Mesendoderm (in vitro differentiated cells): Measurements from ENCODE around the gene NETO2.

Source experiments
- DNase-seq: peaks from one replicate; pipeline ENCODE4 v3.0.0; 2013
- H2AK5ac ChIP-seq: 2 replicates; pipeline ENCODE4 v1.6.1; 2013; ENCODE audit warnings: low read length, inconsistent platforms
- H2BK120ac ChIP-seq: 2 replicates; pipeline ENCODE4 v1.6.1; 2013; ENCODE audit warnings: low read depth, mild to moderate bottlenecking, low read length, moderate library complexity, mixed read lengths
- H2BK15ac ChIP-seq: replicated peaks from 2 replicates; pipeline ENCODE4 v1.6.1; 2013; ENCODE audit warnings: low read depth, mild to moderate bottlenecking, moderate library complexity
- H2BK5ac ChIP-seq: 2 replicates; pipeline ENCODE4 v1.6.1; 2013; ENCODE audit warnings: low read length, inconsistent platforms
- H3K18ac ChIP-seq: 2 replicates; pipeline ENCODE4 v1.6.1; 2013; ENCODE audit warnings: mild to moderate bottlenecking, low read length, mixed read lengths
- H3K23ac ChIP-seq: one replicate; pipeline ENCODE4 v1.6.1; 2013; ENCODE audit warnings: low read length
- H3K27ac ChIP-seq: 2 replicates; pipeline ENCODE4 v1.5.1; 2013; ENCODE audit warnings: low read depth, mild to moderate bottlenecking, inconsistent platforms, low read length, moderate library complexity
- H3K27me3 ChIP-seq: 2 replicates; pipeline ENCODE4 v1.6.1; 2013; ENCODE audit warnings: low read length, control low read depth, mild to moderate bottlenecking, inconsistent platforms; ENCODE audit not compliant: insufficient read depth, poor library complexity
- H3K36me3 ChIP-seq: 2 replicates; pipeline ENCODE4 v1.6.1; 2013; ENCODE audit warnings: low read length, inconsistent platforms; ENCODE audit not compliant: control insufficient read depth, insufficient read depth
- H3K4ac ChIP-seq: one replicate; pipeline ENCODE4 v1.6.1; 2013; ENCODE audit warnings: low read depth, mild to moderate bottlenecking, low read length, moderate library complexity
- H3K4me1 ChIP-seq: 2 replicates; pipeline ENCODE4 v1.6.1; 2013; ENCODE audit warnings: low read depth, low read length, inconsistent platforms; ENCODE audit not compliant: control insufficient read depth
- H3K4me2 ChIP-seq: 2 replicates; pipeline ENCODE4 v1.6.1; 2013; ENCODE audit warnings: low read length
- H3K4me3 ChIP-seq: 2 replicates; pipeline ENCODE4 v1.5.1; 2013; ENCODE audit warnings: mild to moderate bottlenecking, low read length
- H3K56ac ChIP-seq: one replicate; pipeline ENCODE4 v1.6.1; 2013; ENCODE audit warnings: low read length
- H3K79me1 ChIP-seq: 2 replicates; pipeline ENCODE4 v1.6.1; 2013; ENCODE audit warnings: low read length, inconsistent platforms
- H3K79me2 ChIP-seq: 2 replicates; pipeline ENCODE4 v1.6.1; 2013; ENCODE audit warnings: mild to moderate bottlenecking, low read length; ENCODE audit not compliant: control insufficient read depth, insufficient read depth
- H3K9ac ChIP-seq: 2 replicates; pipeline ENCODE4 v1.6.1; 2013; ENCODE audit warnings: low read length, inconsistent platforms
- H4K5ac ChIP-seq: one replicate; pipeline ENCODE4 v1.6.1; 2013; ENCODE audit warnings: low read length
- H4K8ac ChIP-seq: one replicate; pipeline ENCODE4 v1.6.1; 2013; ENCODE audit warnings: low read depth, mild to moderate bottlenecking, control low read depth, low read length, moderate library complexity
- WGBS: extraction: QIAGEN DNeasy Blood & Tissue Kit; methylation state at CpG from one replicate; pipeline ENCODE4 v1.1.7; 2013; ENCODE audit warnings: low lambda C conversion rate, missing lambda C conversion rate; ENCODE audit not compliant: insufficient coverage; ENCODE audit errors: extremely low coverage; 5-methylcytosine and 5-hydroxymethylcytosine counted together

NETO2 gene

GRCh38 chr16:47079860-47080259 lies 63.9 kb downstream of the NETO2 start:
- DNase-seq, result no peak
- no peaks in the 10 kb centered on the region for H3K4me1 ChIP-seq
- no peak overlapping the region for H3K56ac ChIP-seq
- no peak overlapping the region for H3K4me2 ChIP-seq
- no peaks in the 10 kb centered on the region for H3K36me3 ChIP-seq
- no peaks in the 10 kb centered on the region for H3K79me1 ChIP-seq
- no CpG with 5 or more reads among the region's 5 CpGs for WGBS
- no peak overlapping the region for H3K18ac ChIP-seq
- H2AK5ac ChIP-seq, result no peak overlapping the region
- no peak overlapping the region for H3K27ac ChIP-seq
- H3K23ac ChIP-seq, result no peak overlapping the region
- H2BK5ac ChIP-seq, result no peak overlapping the region
- no peak overlapping the region for H3K4me3 ChIP-seq
- H4K8ac ChIP-seq, result no peak overlapping the region
- H3K79me2 ChIP-seq, result no peaks in the 10 kb centered on the region
- H3K27me3 ChIP-seq, result no peaks in the 10 kb centered on the region
- H2BK15ac ChIP-seq, result no peak overlapping the region
- H2BK120ac ChIP-seq, result no peak overlapping the region
- no peak overlapping the region for H3K4ac ChIP-seq
- H3K9ac ChIP-seq, result no peak overlapping the region
- H4K5ac ChIP-seq, result no peak overlapping the region

GRCh38 chr16:47073223-47074155 lies 70.3 kb downstream of the NETO2 start:
- Histone ChIP-seq H3K27me3 (no peaks in the 10 kb centered on the region), H2BK15ac (no peak overlapping the region), H3K18ac (no peak overlapping the region), H2AK5ac (no peak overlapping the region), H3K56ac (no peak overlapping the region), H4K5ac (no peak overlapping the region), H4K8ac (no peak overlapping the region), H2BK120ac (no peak overlapping the region), H3K4me2 (no peak overlapping the region), H3K36me3 (no peaks in the 10 kb centered on the region), H3K9ac (no peak overlapping the region), H2BK5ac (no peak overlapping the region), H3K4me1 (no peaks in the 10 kb centered on the region), H3K4me3 (no peak overlapping the region), H3K4ac (no peak overlapping the region), H3K27ac (no peak overlapping the region), H3K79me1 (no peaks in the 10 kb centered on the region), H3K23ac (no peak overlapping the region), H3K79me2 (no peaks in the 10 kb centered on the region)
- WGBS, result no CpG with 5 or more reads among the region's 6 CpGs
- DNase-seq, result no peak

GRCh38 chr16:47072158-47072557 lies 71.6 kb downstream of the NETO2 start:
- no peak overlapping the region for H4K5ac ChIP-seq
- H3K79me2 ChIP-seq, result no peaks in the 10 kb centered on the region
- no peaks in the 10 kb centered on the region for H3K79me1 ChIP-seq
- H2BK5ac ChIP-seq, result no peak overlapping the region
- H3K56ac ChIP-seq, result no peak overlapping the region
- H3K27ac ChIP-seq, result no peak overlapping the region
- no peaks in the 10 kb centered on the region for H3K27me3 ChIP-seq
- no peaks in the 10 kb centered on the region for H3K4me1 ChIP-seq
- H3K18ac ChIP-seq, result no peak overlapping the region
- H4K8ac ChIP-seq, result no peak overlapping the region
- no peak overlapping the region for H3K4me2 ChIP-seq
- H3K4ac ChIP-seq, result no peak overlapping the region
- H3K4me3 ChIP-seq, result no peak overlapping the region
- DNase-seq, result no peak
- H3K36me3 ChIP-seq, result no peaks in the 10 kb centered on the region
- H3K23ac ChIP-seq, result no peak overlapping the region
- H3K9ac ChIP-seq, result no peak overlapping the region
- H2BK15ac ChIP-seq, result no peak overlapping the region
- no peak overlapping the region for H2AK5ac ChIP-seq
- no CpG with 5 or more reads among the region's 2 CpGs for WGBS
- no peak overlapping the region for H2BK120ac ChIP-seq

- Histone ChIP-seq H3K36me3 (no peaks in the 10 kb centered on the region), H3K27me3 (no peaks in the 10 kb centered on the region), H3K4ac (no peak overlapping the region), H2AK5ac (no peak overlapping the region), H4K5ac (no peak overlapping the region), H3K56ac (no peak overlapping the region), H2BK15ac (no peak overlapping the region), H3K23ac (no peak overlapping the region), H3K4me1 (no peaks in the 10 kb centered on the region), H2BK5ac (no peak overlapping the region), H3K27ac (no peak overlapping the region), H3K4me2 (no peak overlapping the region), H2BK120ac (no peak overlapping the region), H4K8ac (no peak overlapping the region), H3K79me1 (no peaks in the 10 kb centered on the region), H3K79me2 (no peaks in the 10 kb centered on the region), H3K9ac (no peak overlapping the region), H3K4me3 (no peak overlapping the region), H3K18ac (no peak overlapping the region)
- no peak for DNase-seq
- no CpG with 5 or more reads among the region's 11 CpGs for WGBS
Measured at GRCh38 chr16:47069841-47070584, 73.7 kb downstream of the NETO2 start.

GRCh38 chr16:47069313-47069712 lies 74.4 kb downstream of the NETO2 start:
- no peak overlapping the region for H3K4ac ChIP-seq
- H2BK5ac ChIP-seq, result no peak overlapping the region
- H3K79me1 ChIP-seq, result no peaks in the 10 kb centered on the region
- no peak for DNase-seq
- no peak overlapping the region for H2BK120ac ChIP-seq
- no peaks in the 10 kb centered on the region for H3K27me3 ChIP-seq
- H3K56ac ChIP-seq, result no peak overlapping the region
- H3K4me2 ChIP-seq, result no peak overlapping the region
- H2BK15ac ChIP-seq, result no peak overlapping the region
- H2AK5ac ChIP-seq, result no peak overlapping the region
- no peaks in the 10 kb centered on the region for H3K79me2 ChIP-seq
- no peak overlapping the region for H3K9ac ChIP-seq
- H3K18ac ChIP-seq, result no peak overlapping the region
- H3K4me1 ChIP-seq, result no peaks in the 10 kb centered on the region
- no peak overlapping the region for H4K5ac ChIP-seq
- H3K4me3 ChIP-seq, result no peak overlapping the region
- H3K23ac ChIP-seq, result no peak overlapping the region
- no peaks in the 10 kb centered on the region for H3K36me3 ChIP-seq
- no peak overlapping the region for H3K27ac ChIP-seq
- no peak overlapping the region for H4K8ac ChIP-seq
- WGBS, result no CpG with 5 or more reads among the region's 1 CpG
